Keratinocyte (primary cell): ENCODE data around the gene DUS4L.

Experiments used
- CTCF ChIP-seq, 3 experiments: IDR thresholded peaks in 1 of 3; conservative IDR thresholded peaks in 1 of 3; optimal IDR thresholded peaks in 1 of 3; 2 replicates in 2 of 3; 3 replicates in 1 of 3; pipeline versions ENCODE3 to v1.5.1; 2011; ENCODE audit warnings: low read length in 3 of 3, mild to moderate bottlenecking in 3 of 3, moderate library complexity in 2 of 3, control low read depth in 1 of 3, inconsistent platforms in 1 of 3; ENCODE audit not compliant: insufficient read depth in 2 of 3; ENCODE audit errors: extremely low read depth in 1 of 3
- EZH2 ChIP-seq: IDR thresholded peaks from one replicate; pipeline ENCODE4 v1.6.1; 2012; ENCODE audit warnings: inconsistent platforms, mild to moderate bottlenecking, low read length, moderate library complexity

GRCh38 chr7:107580716-107581383, 17.1 kb downstream of the DUS4L start:
- no peak for TF ChIP-seq CTCF (optimal IDR thresholded peaks at IDR 0.05 in 1 of 3, IDR thresholded peaks at IDR 0.05 in 1 of 3, conservative IDR thresholded peaks at IDR 0.05 in 1 of 3; ENCODE audit: extremely low read depth in 1 of 3, insufficient read depth in 2 of 3, low read length in 3 of 3)
- TF ChIP-seq EZH2: no peak
